SU-DHL-6 (cell line): ENCODE data around the gene RNASEL.

Experiments used
- EZH2phosphoT487 ChIP-seq: fragments of 200-600 bp; sonication (generic), shearing (Covaris generic); conservative IDR thresholded peaks from 2 replicates; pipeline ENCODE4 v1.6.1; 2018; ENCODE audit warnings: mild to moderate bottlenecking, antibody characterized with exemption, low read length, moderate library complexity, mixed read lengths
- TF ChIP-seq, protein P1 (sequence below): fragments of 200-600 bp; sonication (generic); IDR thresholded peaks from one replicate; pipeline ENCODE4 v1.5.1; 2017; ENCODE audit warnings: antibody characterized with exemption, mild to moderate bottlenecking, low read length, moderate library complexity; ENCODE audit not compliant: insufficient read depth, poor library complexity, severe bottlenecking

DNA sequence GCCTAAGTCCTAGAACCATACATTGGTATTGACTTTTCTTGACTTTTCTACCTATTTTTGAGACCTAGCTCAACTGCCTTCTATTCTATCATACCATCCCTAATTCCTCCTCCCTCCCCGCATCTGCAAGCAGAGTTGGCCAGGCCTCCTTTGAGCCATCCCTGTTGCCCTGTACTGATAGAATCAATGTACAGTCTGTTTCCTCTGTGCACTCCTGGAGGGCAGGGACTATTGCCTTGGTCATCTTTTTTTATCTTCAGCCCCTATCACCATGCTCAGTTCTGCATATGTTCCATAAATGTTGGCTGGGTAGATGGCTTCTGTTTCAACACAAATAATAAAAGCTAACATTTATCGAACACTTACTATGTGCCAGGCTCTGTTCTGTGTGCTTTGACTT lies 19.2 kb upstream of the RNASEL start:
- TF ChIP-seq, protein P1, sequence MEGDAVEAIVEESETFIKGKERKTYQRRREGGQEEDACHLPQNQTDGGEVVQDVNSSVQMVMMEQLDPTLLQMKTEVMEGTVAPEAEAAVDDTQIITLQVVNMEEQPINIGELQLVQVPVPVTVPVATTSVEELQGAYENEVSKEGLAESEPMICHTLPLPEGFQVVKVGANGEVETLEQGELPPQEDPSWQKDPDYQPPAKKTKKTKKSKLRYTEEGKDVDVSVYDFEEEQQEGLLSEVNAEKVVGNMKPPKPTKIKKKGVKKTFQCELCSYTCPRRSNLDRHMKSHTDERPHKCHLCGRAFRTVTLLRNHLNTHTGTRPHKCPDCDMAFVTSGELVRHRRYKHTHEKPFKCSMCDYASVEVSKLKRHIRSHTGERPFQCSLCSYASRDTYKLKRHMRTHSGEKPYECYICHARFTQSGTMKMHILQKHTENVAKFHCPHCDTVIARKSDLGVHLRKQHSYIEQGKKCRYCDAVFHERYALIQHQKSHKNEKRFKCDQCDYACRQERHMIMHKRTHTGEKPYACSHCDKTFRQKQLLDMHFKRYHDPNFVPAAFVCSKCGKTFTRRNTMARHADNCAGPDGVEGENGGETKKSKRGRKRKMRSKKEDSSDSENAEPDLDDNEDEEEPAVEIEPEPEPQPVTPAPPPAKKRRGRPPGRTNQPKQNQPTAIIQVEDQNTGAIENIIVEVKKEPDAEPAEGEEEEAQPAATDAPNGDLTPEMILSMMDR, result no peak
- no peak for TF ChIP-seq EZH2phosphoT487
